DMS53 (cell line): Measurements from ENCODE around the gene BPTF.
"Not testable (repeated sequence)": the region's sequence is repeated elsewhere in the genome, so short reads cannot be mapped to it uniquely, and the experiment has no call there.

Experiments used
- DNase-seq: peaks from one replicate; lab custom pipeline; 2025; lab: John Stamatoyannopoulos, UW

BPTF gene

DNA sequence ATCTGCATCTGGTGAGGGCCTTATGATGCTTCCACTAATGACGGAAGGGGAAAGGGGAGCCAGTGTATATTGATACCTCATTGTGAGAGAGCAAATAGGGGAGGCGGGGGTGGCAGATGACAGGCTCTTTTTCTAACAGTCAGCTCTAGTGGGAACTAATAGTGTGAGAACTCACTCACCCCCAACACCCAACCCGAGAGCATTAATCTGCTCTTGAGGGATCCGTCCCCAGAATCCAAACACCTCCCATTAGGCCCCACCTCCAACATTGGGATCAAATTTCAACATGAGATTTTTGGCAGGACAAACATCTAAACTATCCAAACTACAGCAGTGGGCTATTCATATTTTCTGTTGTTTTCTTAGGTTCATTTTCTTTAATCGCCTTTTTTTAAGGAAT is 54.4 kb downstream of the BPTF start:
- DNase-seq, result no peak

DNA sequence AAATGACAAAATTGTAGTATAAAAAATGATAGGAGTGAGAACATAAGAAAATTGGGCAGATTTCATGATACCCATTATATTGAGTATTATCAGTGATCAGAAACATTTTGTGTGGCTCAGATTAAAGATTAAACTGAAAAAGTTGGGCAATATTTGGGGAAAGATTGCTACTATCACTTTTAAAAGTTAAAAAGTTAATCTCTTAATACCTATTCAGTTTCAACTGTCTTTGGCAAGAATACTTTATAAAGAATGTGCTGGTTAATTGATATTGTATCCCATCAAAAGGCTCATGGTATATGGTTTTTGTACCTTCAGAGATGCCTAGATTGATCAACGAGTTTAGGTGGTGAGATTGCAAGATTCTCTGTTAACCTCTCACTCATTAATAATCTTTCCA is 55.8 kb downstream of the BPTF start:
- no peak for DNase-seq

DNA sequence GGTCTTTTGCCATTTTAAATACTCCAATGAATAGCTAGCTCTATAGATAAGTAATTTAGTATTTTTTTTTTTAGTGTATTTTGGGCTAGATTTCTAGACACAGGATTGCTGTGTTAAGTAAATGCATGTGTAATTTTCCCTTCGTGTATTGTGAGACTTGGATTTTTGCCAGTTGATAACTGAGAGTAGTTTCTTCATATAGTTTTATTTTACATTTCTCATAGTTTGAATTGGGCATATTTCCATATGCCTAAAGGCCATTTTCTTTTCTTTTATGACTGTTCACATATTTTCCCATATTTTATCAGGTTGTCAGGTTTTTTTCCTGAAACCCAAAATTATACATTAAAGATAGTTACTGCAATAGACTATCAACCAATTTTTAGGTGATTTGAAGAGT is 59.4 kb downstream of the BPTF start:
- no peak for DNase-seq

DNA sequence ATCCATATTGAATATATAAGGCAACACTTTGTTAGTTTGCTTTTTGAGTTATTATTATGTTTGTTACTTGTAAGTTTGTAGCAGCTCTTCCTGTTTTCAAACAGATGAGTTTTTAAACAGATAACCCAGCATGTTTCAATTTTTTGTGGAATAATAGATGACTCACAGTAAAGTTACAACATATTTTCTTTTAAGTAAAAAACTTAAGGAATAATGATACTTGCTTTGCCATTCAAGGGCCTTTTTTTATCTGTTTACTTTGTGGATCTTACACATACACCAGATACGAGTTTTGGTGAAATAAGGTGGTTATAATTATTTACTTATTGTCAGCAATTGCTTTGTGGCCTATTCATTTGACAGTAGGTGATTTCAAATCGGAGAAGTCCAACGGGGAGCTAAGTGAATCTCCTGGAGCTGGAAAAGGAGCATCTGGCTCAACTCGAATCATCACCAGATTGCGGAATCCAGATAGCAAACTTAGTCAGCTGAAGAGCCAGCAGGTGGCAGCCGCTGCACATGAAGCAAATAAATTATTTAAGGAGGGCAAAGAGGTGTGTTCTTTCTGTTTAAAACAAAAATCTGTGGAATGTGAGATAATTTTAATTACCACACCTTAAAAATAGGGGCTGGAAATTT is 66.3 kb downstream of the BPTF start:
- DNase-seq, result no peak

DNA sequence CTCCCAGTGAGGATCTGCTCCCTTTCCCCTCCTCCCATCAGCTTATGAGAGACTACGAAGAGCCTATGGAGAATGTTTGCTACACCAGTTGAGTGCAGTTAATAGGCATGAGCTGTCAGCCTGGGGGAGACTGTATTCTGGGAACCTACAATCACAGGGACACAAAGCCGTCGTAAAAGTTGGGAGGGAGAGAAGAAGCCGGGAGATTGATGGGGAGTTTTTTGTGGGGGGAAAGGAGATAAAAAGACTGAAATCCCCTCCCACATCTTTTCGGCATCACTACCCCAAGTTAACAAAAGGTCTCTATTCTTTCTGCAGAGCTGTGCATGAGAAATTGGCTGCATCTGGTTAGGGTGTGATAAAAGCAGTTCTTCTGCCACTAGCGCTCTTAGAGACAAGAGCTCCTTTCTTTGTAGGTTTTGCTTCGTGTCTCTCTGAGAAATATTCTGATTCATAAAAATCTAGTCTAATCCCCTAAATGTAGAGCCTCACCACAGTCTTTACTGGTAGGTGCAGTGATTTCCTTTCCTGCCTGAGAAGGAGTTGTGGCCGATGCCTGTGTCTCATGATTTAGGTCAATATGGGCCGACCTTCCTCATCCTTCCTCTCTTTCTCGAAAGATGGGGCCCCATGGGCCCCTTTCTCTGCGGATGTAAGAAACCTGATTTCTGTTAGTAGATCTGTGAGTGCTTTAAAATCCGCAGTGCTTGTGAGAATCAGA is 77.4 kb downstream of the BPTF start:
- DNase-seq, result no peak

DNA sequence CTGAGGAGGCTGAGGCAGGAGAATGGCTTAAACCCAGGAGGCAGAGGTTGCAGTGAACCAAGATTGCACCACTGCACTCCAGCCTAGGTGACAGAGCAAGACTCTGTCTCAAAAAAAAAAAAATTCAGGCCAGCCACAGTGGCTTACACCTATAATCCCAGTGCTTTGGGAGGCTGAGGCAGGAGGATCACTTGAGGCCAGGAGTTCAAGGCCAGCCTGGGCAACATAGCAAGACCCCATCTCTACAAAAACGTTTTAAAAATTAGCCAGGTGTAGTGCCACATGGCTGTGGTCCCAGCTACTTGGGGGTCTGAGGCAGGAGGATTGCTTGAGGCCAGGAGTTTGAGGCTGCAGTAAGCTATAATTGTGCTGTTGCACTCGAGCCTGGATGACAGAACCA is 80.0 kb downstream of the BPTF start:
- DNase-seq, result not testable (repeated sequence)

DNA sequence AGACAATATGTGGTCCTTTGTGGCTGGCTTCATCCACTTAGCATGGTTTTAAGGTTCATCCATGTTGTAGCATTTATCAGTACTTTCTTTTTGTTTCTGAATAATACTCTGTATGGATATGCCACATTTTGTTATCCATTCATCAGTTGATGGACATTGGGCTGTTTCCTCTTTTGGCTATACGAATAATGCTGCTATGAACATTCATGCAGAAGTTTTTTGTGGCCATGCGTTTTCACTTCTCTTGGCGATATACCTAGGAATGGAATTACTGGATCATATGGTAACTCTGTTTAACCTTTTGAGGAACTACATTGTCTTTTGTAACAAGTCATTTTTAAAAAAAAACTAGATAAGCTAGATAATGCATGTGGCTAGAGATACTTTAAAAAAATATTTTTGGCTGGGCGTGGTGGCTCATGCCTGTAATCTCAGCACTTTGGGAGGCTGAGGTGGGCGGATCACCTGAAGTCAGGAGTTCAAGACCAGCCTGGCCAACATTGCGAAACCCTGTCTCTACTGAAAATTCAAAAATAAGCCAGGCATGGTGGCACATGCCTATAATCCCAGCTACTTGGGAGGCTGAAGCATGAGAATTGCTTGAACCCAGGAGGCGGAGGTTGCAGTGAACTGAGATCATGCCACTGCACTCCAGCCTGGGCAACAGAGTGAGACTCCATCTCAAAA is 85.0 kb downstream of the BPTF start:
- not testable (repeated sequence) for DNase-seq

DNA sequence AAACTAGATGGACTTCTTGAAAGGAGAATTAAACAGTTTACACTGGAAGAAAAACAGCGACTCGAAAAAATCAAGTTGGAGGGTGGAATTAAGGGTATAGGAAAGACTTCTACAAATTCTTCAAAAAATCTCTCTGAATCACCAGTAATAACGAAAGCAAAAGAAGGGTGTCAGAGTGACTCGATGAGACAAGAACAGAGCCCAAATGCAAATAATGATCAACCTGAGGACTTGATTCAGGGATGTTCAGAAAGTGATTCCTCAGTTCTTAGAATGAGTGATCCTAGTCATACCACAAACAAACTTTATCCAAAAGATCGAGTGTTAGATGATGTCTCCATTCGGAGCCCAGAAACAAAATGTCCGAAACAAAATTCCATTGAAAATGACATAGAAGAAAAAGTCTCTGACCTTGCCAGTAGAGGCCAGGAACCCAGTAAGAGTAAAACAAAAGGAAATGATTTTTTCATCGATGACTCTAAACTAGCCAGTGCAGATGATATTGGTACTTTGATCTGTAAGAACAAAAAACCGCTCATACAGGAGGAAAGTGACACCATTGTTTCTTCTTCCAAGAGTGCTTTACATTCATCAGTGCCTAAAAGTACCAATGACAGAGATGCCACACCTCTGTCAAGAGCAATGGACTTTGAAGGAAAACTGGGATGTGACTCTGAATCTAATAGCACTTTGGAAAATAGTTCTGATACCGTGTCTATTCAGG is 85.9 kb downstream of the BPTF start:
- no peak for DNase-seq

DNA sequence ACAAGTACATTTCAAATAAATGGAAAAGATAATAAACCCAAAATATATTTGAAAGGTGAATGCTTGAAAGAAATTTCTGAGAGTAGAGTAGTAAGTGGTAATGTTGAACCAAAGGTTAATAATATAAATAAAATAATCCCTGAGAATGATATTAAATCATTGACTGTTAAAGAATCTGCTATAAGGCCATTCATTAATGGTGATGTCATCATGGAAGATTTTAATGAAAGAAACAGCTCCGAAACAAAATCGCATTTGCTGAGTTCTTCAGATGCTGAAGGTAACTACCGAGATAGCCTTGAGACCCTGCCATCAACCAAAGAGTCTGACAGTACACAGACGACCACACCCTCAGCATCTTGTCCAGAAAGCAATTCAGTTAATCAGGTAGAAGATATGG is 86.8 kb downstream of the BPTF start:
- DNase-seq, result no peak

DNA sequence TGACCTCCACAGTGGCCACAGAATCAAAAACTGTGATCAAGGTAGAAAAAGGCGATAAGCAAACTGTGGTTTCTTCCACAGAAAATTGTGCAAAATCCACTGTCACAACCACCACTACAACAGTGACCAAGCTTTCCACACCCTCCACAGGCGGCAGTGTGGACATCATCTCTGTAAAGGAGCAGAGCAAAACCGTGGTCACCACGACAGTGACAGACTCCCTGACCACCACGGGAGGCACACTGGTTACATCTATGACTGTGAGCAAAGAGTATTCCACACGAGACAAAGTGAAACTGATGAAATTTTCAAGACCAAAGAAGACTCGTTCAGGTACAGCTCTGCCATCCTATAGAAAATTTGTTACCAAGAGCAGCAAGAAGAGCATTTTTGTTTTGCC is 87.4 kb downstream of the BPTF start:
- no peak for DNase-seq

DNA sequence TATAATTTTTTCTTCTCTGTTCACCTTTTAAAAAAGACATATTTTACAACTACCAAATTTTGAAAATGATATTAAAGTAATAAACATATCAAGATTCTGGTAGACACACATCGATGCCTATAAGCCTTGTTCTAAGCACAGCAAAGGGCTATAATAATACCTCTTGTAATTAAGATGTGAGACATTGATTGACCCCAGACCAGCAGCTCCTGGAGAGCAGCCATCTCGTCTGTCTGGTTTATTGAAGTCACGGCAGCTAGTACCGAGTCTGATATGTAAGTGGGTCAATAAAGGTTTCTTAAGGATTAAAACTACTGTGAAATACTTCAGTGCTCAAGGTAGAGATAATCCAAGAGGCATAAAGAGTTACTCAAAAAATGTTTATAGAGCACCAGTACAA is 94.9 kb downstream of the BPTF start:
- no peak for DNase-seq

DNA sequence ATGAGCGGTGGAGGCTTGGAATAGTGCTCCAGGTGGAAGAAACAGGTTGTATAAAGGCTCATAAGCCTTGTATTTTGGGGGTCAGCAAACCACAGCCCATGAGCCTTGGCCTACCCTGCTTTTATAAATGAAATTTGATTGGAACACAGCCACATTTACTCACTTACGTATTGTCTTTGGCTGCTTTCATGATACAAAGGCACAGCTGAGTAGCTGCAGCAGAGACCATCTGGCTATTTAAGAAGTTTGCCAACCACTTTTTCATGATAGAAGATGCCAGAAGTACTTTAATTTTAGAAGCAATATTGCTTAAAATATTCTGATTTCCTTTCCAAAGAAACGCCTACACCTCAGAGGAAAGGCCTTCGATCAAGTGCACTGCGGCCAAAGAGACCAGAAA is 97.2 kb downstream of the BPTF start:
- DNase-seq, result no peak

DNA sequence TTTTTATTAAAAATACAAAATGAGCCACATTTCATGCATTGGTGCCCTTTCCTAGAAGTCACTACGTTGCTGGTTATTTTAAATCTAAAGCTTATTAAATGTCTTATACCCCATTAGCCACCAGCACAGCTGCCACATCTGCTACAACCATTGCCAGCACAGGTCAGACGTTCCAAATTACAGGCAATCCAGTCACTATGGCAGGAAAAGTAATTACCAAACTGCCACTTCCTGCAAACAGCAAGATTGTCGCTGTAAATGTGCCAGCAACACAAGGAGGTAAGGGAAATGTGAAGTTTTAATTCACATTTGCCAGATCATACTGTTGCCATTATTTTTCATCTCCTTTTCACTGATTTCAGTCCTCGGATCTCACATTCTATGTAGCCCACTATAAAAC is 103.5 kb downstream of the BPTF start:
- not testable (repeated sequence) for DNase-seq

DNA sequence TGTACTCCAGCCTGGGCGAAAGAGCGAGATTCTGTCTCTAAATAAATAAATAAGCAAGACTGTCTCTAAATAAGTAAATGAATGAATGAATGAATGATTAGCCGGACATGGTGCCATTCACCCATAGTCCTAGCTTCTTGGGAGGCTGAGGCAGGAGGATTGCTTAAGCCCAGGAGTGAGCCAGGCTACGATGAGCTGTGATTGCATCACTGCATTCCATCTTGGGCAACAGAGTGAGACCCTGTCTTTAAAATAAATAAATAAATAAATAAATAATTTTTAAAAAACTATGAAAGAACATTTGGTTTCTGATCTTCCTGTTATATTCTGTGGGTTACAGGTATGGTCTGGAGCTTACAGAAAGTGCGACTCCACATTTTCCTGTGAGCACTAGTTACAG is 105.9 kb downstream of the BPTF start:
- DNase-seq, result no peak

DNA sequence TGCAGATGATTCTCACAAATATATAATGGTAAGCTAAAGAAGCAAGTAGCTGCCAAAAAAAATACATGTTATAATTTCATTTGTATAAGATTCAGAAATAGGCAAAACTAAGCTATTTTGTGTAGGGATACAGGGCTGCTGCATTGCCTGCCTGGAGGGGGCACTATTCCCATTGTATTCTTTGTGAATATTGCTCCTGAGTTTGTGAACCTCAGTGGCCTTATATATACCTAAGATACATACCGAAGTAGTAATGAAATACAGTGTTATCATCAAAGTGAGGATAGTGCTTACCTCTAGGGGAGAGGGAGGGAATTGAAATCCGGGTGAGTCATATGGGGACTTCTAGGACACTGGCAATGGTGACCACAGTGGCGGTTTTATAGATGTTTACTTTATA is 117.5 kb downstream of the BPTF start:
- DNase-seq, result peak; percentile 62

DNA sequence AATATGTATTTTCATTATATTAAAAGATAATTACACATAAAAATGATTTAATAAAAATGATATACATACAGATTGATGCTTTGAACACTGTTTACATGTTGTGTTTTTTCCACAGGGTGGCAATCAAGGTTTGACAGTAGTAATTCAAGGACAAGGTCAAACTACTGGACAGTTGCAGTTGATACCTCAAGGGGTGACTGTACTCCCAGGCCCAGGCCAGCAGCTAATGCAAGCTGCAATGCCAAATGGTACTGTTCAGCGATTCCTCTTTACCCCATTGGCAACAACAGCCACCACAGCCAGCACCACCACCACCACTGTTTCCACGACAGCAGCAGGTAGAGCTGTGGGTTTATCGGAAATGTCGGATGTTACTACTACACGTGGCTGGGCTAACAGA is 118.7 kb downstream of the BPTF start:
- no peak for DNase-seq

DNA sequence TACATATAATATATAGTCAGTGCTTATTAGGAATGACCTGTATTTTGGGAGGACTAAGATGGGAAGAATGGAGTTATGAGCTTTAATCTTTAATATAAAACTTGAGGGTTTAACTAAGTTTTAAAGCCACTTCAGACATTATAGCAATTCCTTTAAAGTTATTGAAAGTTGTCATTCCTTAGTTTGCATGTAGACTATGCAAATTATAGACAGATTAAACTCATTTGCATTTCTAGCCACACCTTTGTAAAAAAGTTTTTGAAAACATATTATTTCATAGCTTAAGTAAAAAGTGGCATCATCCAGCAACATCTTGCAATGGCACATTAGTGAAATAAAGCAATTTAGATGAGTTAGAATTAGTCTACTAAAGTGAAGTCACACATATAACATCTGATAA is 121.2 kb downstream of the BPTF start:
- DNase-seq, result no peak

DNA sequence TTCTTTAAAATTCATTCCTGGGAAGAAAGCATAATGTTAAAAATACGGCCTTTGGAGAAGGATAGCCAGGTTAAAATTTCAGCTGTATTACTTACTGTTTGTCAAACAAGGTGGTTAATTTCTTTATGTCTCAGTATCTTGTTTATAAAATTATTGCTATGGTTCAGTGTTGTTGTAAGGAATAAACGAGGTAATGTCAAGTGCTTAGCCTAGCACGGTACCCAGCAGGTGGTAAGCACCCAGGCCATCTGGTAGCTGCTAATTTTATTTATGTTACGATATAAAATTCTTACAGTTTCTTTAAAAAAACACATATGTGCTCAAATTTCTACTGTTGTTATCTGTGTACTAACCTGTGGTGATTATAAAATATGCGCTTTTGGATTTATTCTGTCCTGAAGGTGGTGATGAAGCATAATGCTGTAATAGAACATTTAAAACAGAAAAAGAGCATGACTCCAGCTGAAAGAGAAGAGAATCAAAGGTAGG is 122.1 kb downstream of the BPTF start:
- no peak for DNase-seq

DNA sequence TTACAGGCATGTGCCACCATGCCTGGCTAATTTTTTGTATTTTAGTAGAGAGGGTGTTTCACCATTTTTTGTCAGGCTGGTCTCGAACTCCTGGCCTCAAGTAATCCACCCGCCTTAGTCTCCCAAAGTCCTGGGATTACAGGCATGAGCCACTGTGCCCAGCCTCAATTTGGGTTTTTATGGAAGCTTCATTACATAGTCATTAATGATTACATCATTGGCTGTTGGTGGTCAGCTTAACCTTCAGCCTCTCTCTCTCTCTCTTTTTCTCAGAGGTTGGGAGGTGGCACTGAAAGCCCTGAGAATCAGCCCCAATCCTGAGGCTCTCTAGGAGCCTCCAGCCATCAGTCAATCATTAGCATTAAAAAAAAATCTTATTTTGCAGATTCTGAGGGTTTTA is 125.6 kb downstream of the BPTF start:
- no peak for DNase-seq

DNA sequence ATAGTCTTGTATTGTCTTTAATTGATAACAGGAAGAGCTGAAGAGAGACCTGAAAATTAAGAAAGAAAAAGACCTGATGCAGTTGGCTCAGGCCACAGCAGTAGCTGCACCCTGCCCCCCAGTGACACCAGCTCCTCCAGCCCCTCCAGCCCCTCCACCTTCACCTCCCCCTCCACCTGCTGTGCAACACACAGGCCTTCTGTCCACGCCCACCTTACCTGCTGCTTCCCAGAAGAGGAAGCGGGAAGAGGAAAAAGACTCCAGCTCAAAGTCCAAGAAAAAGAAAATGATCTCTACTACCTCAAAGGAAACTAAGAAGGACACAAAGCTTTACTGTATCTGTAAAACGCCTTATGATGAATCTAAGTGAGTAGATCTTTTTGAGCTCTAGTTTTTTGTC is 134.2 kb downstream of the BPTF start:
- DNase-seq, result no peak

DNA sequence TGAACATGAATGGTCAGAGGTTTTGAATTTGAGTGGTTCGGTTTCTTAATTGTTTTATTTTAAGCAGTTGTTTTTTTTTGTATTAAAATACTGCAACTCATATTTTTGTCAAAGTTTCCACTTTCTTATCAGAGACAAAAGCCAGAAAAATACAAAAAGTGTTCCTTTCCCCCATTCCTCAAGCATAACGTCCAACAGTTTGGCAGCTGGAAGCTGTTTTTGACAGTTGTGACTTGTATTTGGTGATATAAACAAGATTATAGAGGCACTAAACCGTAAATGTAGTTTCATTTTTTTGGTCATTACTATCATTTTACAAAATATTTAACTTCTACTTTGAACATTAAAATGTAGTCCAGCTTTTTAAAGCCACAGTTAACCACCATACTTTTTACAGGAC is 135.0 kb downstream of the BPTF start:
- DNase-seq, result not testable (repeated sequence)

DNA sequence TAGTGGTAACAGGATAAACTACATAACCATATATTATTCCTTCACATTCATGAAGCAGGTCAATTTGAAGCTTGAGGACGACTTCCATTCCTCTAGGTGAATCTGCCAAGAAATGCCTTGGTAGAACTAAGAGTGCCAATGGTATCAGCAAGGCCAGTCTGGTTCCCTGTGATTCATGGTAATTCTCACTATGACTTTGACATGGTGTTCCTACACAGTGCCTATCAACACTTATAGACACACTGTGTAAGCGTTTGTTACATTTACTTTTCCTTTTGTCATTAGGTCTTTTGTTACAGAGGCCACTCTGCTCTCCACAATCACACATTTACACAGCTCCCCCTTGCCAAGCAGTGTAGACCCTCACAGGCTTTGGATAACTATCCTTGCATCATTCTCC is 136.9 kb downstream of the BPTF start:
- DNase-seq, result not testable (repeated sequence)

DNA sequence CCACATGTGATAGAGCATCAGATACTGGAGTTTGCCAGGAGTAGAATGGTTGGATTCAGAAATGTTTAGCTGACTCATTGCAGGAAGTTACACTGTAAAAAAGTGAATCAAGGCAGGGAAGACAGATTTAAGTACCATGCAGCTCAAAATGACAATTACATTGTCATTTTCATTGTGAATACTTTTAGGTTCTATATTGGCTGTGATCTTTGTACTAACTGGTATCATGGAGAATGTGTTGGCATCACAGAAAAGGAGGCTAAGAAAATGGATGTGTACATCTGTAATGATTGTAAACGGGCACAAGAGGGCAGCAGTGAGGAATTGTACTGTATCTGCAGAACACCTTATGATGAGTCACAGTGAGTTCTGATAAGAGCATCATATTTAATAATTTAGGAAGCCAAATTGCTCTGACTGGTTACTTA is 137.9 kb downstream of the BPTF start:
- DNase-seq, result peak; percentile 87
